GM12864 (cell line): Measurements from ENCODE around the gene RASL11B.

Source experiments
- DNase-seq: peaks from one replicate; pipeline ENCODE4 v3.0.0-alpha.2; 2011; ENCODE audit warnings: low read depth
- H3K4me3 ChIP-seq: 2 replicates; pipeline ENCODE4 v1.5.1; 2011; ENCODE audit warnings: mild to moderate bottlenecking, low read depth, low read length, control low read depth
- CTCF ChIP-seq: IDR thresholded peaks from 2 replicates; pipeline ENCODE4 v1.5.1; 2011; ENCODE audit warnings: low read depth, mild to moderate bottlenecking, moderate library complexity, low read length, control low read depth, inconsistent platforms; ENCODE audit errors: missing control alignments

The RASL11B gene

DNA sequence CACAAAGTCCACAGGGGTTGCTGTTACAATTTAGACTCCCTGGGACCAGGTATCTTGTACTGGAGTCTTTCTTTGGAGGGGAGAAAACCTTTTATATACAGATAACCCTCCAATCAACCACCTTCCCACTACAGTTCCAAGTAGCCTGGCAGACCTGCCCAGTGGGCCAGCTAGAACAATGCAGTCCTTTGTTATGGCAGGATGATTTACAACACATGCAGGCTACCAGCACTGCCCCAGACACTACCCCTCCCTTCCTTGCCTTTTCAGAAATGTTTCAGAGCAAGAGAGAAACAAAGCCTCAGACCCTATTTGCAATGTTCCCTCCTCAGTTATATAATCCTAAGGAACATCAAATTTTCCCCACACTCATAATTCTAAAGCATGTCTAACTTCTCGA is 11.1 kb downstream of the RASL11B start:
- no peak for TF ChIP-seq CTCF
- no peak for DNase-seq
- H3K4me3 ChIP-seq = no peak overlapping the region

DNA sequence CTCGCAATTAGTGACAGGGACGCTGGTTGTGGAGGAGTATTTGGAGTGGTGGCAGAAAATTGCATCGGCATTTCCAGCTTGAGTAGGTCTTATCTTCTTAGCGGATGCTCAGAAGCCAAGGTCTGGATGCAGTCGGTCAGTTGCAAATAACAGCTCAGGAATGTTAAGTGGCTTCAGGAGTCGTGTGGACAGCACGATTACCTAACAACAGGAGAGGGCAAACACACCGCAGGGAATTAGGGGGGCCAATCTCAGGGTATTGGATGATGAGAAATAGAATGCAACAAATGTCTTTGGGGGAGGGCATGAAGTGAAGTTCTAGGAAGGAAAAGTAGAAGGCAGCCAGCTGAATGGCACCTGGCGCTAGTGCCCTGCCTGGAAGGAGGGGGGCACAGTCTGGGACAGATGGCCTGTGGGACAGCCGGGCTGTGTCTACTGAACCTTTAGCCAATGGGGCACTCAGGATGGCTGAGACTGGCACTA is 11.8 kb downstream of the RASL11B start:
- no peak for TF ChIP-seq CTCF
- DNase-seq = no peak
- H3K4me3 ChIP-seq = no peak overlapping the region

DNA sequence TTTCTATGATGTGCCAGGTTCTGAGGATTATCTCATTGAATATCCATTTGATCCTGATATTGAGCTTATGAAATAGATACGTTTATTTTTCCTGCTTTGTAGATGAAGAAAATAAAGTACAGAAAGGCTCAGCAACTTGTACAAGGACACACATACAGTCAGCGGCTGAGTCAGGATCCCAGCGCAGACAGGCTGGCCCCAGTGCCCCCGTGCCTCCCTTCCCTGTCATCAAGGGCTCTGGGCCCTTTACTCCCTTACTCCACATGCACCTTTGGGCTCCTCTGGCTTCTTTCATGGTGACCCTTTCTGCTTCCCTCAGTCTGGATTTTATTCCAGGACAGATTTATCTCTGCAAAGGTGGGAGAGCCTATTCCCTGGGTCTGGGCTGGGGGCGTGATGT is 12.8 kb downstream of the RASL11B start:
- TF ChIP-seq CTCF = no peak
- H3K4me3 ChIP-seq = no peak overlapping the region

GRCh38 chr4:52876069-52876468 is 14.0 kb downstream of the RASL11B start:
- no peak for TF ChIP-seq CTCF
- DNase-seq = no peak
- H3K4me3 ChIP-seq = no peak overlapping the region

More for the DNA sequence above, 12.8 kb downstream of the RASL11B start:
- no peak for DNase-seq

- no peak for DNase-seq
- TF ChIP-seq CTCF = no peak
- no peak overlapping the region for H3K4me3 ChIP-seq
Observed at GRCh38 chr4:52877036-52877435, 14.9 kb downstream of the RASL11B start.

GRCh38 chr4:52877694-52878093 is 15.6 kb downstream of the RASL11B start:
- H3K4me3 ChIP-seq = no peak overlapping the region
- TF ChIP-seq CTCF = no peak
- DNase-seq = no peak

- no peak for TF ChIP-seq CTCF
- DNase-seq = no peak
- H3K4me3 ChIP-seq = no peak overlapping the region
Observed at GRCh38 chr4:52879471-52879870, 17.4 kb downstream of the RASL11B start.
